HepG2 (cell line): ENCODE data around the gene RRP12. TPM values are rescaled to one million over a fixed set of nuclear protein-coding genes. Genes with fewer than 3 reads are reported as not detected.

Experiments
- ATAC-seq: fragments of 200-7000 bp; cut with Tn5 transposase; 3 replicates; pipeline ENCODE4 v1.9.1; 2020; ENCODE audit warnings: mild to moderate bottlenecking, moderate library complexity
- BruUV-seq: library from RNA; stranded (reverse); fragments of 400-500 nt; replicated peaks from 2 replicates; lab custom pipeline; 2021; lab: Mats Ljungman, UMichigan
- CTCF ChIA-PET: fragments of 300-600 bp; formaldehyde crosslinking; extraction: SDS; loops from one replicate; lab custom pipeline; 2021; ENCODE audit warnings: low total read pairs, inconsistent platforms, low intra/inter-chr PET ratio; lab: Yijun Ruan, JAX
- POLR2A ChIA-PET: fragments of 350-600 bp; sonication (Branson Sonifier 250); formaldehyde crosslinking; loops from one replicate; lab custom pipeline; 2020; ENCODE audit warnings: antibody characterized with exemption, inconsistent platforms; lab: Yijun Ruan, JAX
- DNase-seq: peaks from one replicate; pipeline ENCODE4 v3.0.0-alpha.2; 2015; ENCODE audit warnings: low spot score
- FAIRE-seq: peaks from 3 replicates; lab custom pipeline; 2011; peaks lifted over from hg19 to GRCh38; lab: Jason Lieb, UNC
- H2AFZ ChIP-seq: one replicate; pipeline ENCODE4 v1.6.1; 2011; ENCODE audit warnings: low read length, inconsistent platforms
- H3K27ac ChIP-seq: fragments of 300-600 bp; 3 replicates; pipeline ENCODE4 v1.8.0; 2011; ENCODE audit warnings: mixed run types, mild to moderate bottlenecking, mixed read lengths, low read length, inconsistent platforms; ENCODE audit not compliant: insufficient read depth; ENCODE audit errors: extremely low read length
- H3K27me3 ChIP-seq, 2 experiments: fragments of 200-600 bp in 1 of 2; 2 replicates in 1 of 2; 3 replicates in 1 of 2; pipeline versions ENCODE4 v1.6.0 to v1.8.0; 2011; ENCODE audit warnings: low read length in 2 of 2, mild to moderate bottlenecking in 2 of 2, moderate library complexity in 2 of 2, inconsistent platforms in 1 of 2; ENCODE audit not compliant: insufficient read depth in 2 of 2, control insufficient read depth in 1 of 2
- H3K36me3 ChIP-seq, 2 experiments: fragments of 200-600 bp in 1 of 2; replicated peaks in 1 of 2; 2 replicates in 1 of 2; 3 replicates in 1 of 2; pipeline versions ENCODE4 v1.5.1 to v1.8.0; 2011; ENCODE audit warnings: low read length in 2 of 2, inconsistent platforms in 1 of 2; ENCODE audit not compliant: insufficient read depth in 2 of 2, control insufficient read depth in 1 of 2
- H3K4me1 ChIP-seq: 2 replicates; pipeline ENCODE4 v1.5.1; 2012; ENCODE audit warnings: low read length, inconsistent platforms; ENCODE audit not compliant: insufficient read depth
- H3K4me2 ChIP-seq: 2 replicates; pipeline ENCODE4 v1.6.0; 2011; ENCODE audit warnings: low read depth, low read length, inconsistent platforms
- H3K4me3 ChIP-seq, 3 experiments: fragments of 200-600 bp in 1 of 3; sonication (generic), shearing (Covaris generic) in 1 of 3; replicated peaks in 1 of 3; 2 replicates each; pipeline ENCODE4 v1.5.1; 2011 to 2016; ENCODE audit warnings: low read length in 3 of 3, inconsistent platforms in 2 of 3, low read depth in 2 of 3, mild to moderate bottlenecking in 2 of 3, control low read depth in 1 of 3, mixed read lengths in 1 of 3; ENCODE audit not compliant: insufficient read depth in 1 of 3
- H3K79me2 ChIP-seq: one replicate; pipeline ENCODE4 v1.6.1; 2011; ENCODE audit warnings: low read length, inconsistent platforms; ENCODE audit not compliant: insufficient read depth
- H3K9ac ChIP-seq: 2 replicates; pipeline ENCODE4 v1.6.0; 2011; ENCODE audit warnings: mild to moderate bottlenecking, low read depth, low read length, inconsistent platforms; ENCODE audit not compliant: insufficient read depth
- H3K9me3 ChIP-seq: 2 replicates; pipeline ENCODE4 v1.5.1; 2012; ENCODE audit warnings: mild to moderate bottlenecking, low read length
- H4K20me1 ChIP-seq: 2 replicates; pipeline ENCODE4 v1.6.0; 2011; ENCODE audit warnings: inconsistent platforms, mild to moderate bottlenecking, low read length, moderate library complexity; ENCODE audit not compliant: insufficient read depth
- ARNT2 ChIP-seq: sonication (generic); formaldehyde crosslinking; IDR thresholded peaks from 2 replicates; pipeline ENCODE4 v1.8.0; 2022; ENCODE audit warnings: mild to moderate bottlenecking, low read depth, missing genetic modification reagents, moderate library complexity
- CHD2 ChIP-seq: IDR thresholded peaks from 2 replicates; pipeline ENCODE4 v1.6.1; 2011; ENCODE audit warnings: low read depth, low read length, improper control_type of control experiment
- E2F5 ChIP-seq: sonication (generic); formaldehyde crosslinking; conservative IDR thresholded peaks from 2 replicates; pipeline ENCODE4 v1.4.0; 2020; ENCODE audit warnings: missing genetic modification reagents
- ESRRA ChIP-seq: sonication (generic); formaldehyde crosslinking; IDR thresholded peaks from 2 replicates; pipeline ENCODE4 v1.5.1; 2020; ENCODE audit warnings: mild to moderate bottlenecking, low read depth, missing genetic modification reagents
- FOXK1 ChIP-seq: sonication (generic); formaldehyde crosslinking; IDR thresholded peaks from 2 replicates; pipeline ENCODE4 v1.4.0; 2020; ENCODE audit warnings: low read depth, missing genetic modification reagents, borderline replicate concordance
- GMEB2 ChIP-seq: IDR thresholded peaks from 2 replicates; pipeline ENCODE4 v1.6.1; 2016; ENCODE audit warnings: missing biosample characterization, missing genetic modification reagents, low read depth
- HOXA9 ChIP-seq: sonication (generic); formaldehyde crosslinking; IDR thresholded peaks from 2 replicates; pipeline ENCODE4 v1.8.1; 2022; ENCODE audit warnings: missing genetic modification reagents, mild to moderate bottlenecking, moderate library complexity, borderline replicate concordance
- IRF9 ChIP-seq: sonication (generic); formaldehyde crosslinking; IDR thresholded peaks from 2 replicates; pipeline ENCODE4 v1.8.0; 2022; ENCODE audit warnings: missing genetic modification reagents, mild to moderate bottlenecking, borderline replicate concordance
- RNF219 ChIP-seq: sonication (generic); formaldehyde crosslinking; IDR thresholded peaks from 2 replicates; pipeline ENCODE4 v1.5.0; 2020; ENCODE audit warnings: mild to moderate bottlenecking, missing genetic modification reagents
- TCF7L2 ChIP-seq: IDR thresholded peaks from 2 replicates; pipeline ENCODE4 v1.6.1; 2011; ENCODE audit warnings: mild to moderate bottlenecking, low read depth, low read length, moderate library complexity
- ZBTB37 ChIP-seq: sonication (generic); formaldehyde crosslinking; IDR thresholded peaks from 2 replicates; pipeline ENCODE4 v1.4.0; 2020; ENCODE audit warnings: mild to moderate bottlenecking, missing genetic modification reagents
- ZNF20 ChIP-seq: sonication (generic); formaldehyde crosslinking; IDR thresholded peaks from 2 replicates; pipeline ENCODE4 v1.4.0; 2020; ENCODE audit warnings: mild to moderate bottlenecking, moderate library complexity, missing genetic modification reagents
- ZNF24 ChIP-seq: fragments of 450-650 bp; IDR thresholded peaks from 2 replicates; pipeline ENCODE4 v1.6.1; 2017; ENCODE audit warnings: antibody characterized with exemption, mild to moderate bottlenecking
- ZNF780A ChIP-seq: sonication (generic); formaldehyde crosslinking; IDR thresholded peaks from 2 replicates; pipeline ENCODE4 v1.8.0; 2022; ENCODE audit warnings: mild to moderate bottlenecking, missing genetic modification reagents, moderate library complexity
- ZSCAN31 ChIP-seq: sonication (generic); formaldehyde crosslinking; IDR thresholded peaks from 2 replicates; pipeline ENCODE4 v1.5.0; 2020; ENCODE audit warnings: low read depth, mild to moderate bottlenecking, missing genetic modification reagents
- WGBS: methylation state at CpG from one replicate; pipeline ENCODE4 v1.1.6; 2017; ENCODE audit warnings: low lambda C conversion rate; 5-methylcytosine and 5-hydroxymethylcytosine counted together
- in situ Hi-C: cut with HindIII; loops from 2 replicates; pipeline ENCODE4 v1.10.0; 2017; ENCODE audit warnings: low pct_unique_long_range_greater_than_20kb; ENCODE audit not compliant: extremely low pct_ligation_motif_present
- intact Hi-C: fragments of 100-400 bp; cut with micrococcal nuclease; formaldehyde crosslinking; loops from one replicate; pipeline ENCODE4 v1.10.0; 2022; ENCODE audit not compliant: unreplicated experiment
- polyA plus RNA-seq, 8 experiments: library from polyadenylated mRNA; depleted of rRNA in 3 of 8; stranded (reverse) in 7 of 8; unstranded in 1 of 8; fragments of >200 nt; fragmentation: Illumina TruSeq in 4 of 8; extraction: Trizol in 4 of 8; gene quantifications; 2 replicates each; pipeline versions ENCODE4 v1.2.1 to v1.2.3, GENCODE V29; 2011 to 2016; ENCODE audit warnings: low read depth in 4 of 8, missing spikeins in 1 of 8, mixed read lengths in 1 of 8; ENCODE audit not compliant: insufficient read depth in 1 of 8
- total RNA-seq, 5 experiments: library from RNA; depleted of rRNA; stranded (reverse); fragments of >200 nt; fragmentation: Illumina TruSeq; extraction: Trizol; gene quantifications; 2 replicates each; pipeline ENCODE4 v1.2.3, GENCODE V29; 2016; ENCODE audit warnings: low read depth in 1 of 5

Gene RRP12
- total and polyA plus RNA-seq, 2 of the 13 experiments (the other 11 are each of a cell fraction or from before 2014, with no cell fraction given), result 13.2 to 39.4 TPM

- H3K27ac ChIP-seq, result peak overlapping the region; percentile 91
- H3K4me1 ChIP-seq, result peaks cover 74% of the 10 kb centered on the region
- no TSS peak for BruUV-seq
- intact Hi-C loops, result loop anchor here (1.0 to 2.0 kb wide), 2 partner anchors 24 to 37 kb away; partner anchors contain the start of gene ARHGAP19
- peak overlapping the region; percentile 89; the same call in 1 of the 2 replicates for H3K4me2 ChIP-seq
- H3K9me3 ChIP-seq, result no peaks in the 10 kb centered on the region
- ChIA-PET CTCF (no interaction called here), POLR2A (interaction anchor here (2.8 to 7.4 kb wide), 3 partner anchors 11 to 51 kb away, joined by 19 to 98 read pairs (median 27); partner anchors contain the start of genes ARHGAP19 and FRAT1)
- FAIRE-seq (no peak), DNase-seq (no peak), ATAC-seq (no peak)
- no peaks in the 10 kb centered on the region for H3K36me3 ChIP-seq
- no peaks in the 10 kb centered on the region for H3K27me3 ChIP-seq
- TF ChIP-seq CHD2 (no peak), E2F5 (no peak), FOXK1 (no peak), ESRRA (no peak), ZNF24 (no peak), ZNF20 (CRISPR knock-in tag) (no peak), RNF219 (no peak), ARNT2 (CRISPR knock-in tag) (no peak), TCF7L2 (no peak), GMEB2 (CRISPR knock-in tag) (no peak), ZNF780A (CRISPR knock-in tag) (no peak), IRF9 (no peak), ZSCAN31 (CRISPR knock-in tag) (no peak), HOXA9 (no peak), ZBTB37 (CRISPR knock-in tag) (no peak)
- H3K79me2 ChIP-seq, result peaks cover 40% of the 10 kb centered on the region
- in situ Hi-C loops, result loop anchor here (5.0 kb wide), 1 partner anchor 37 kb away; the partner anchor contains the start of gene ARHGAP19
- H4K20me1 ChIP-seq, result no peaks in the 10 kb centered on the region
- no peak overlapping the region for H2AFZ ChIP-seq
- H3K9ac ChIP-seq, result no peak overlapping the region
- no peak overlapping the region for H3K4me3 ChIP-seq
- WGBS, result 98% methylated on average over 5 of the region's 5 CpGs
These were observed 71.4 kb downstream of the RRP12 start for GRCh38 chr10:97329766-97330165.
